ENCODE data around the gene CGNL1.

CGNL1 gene

GRCh38 chr15:57540211-57540610, 163.9 kb downstream of the CGNL1 start:
- in situ Hi-C loops (cut with MboI; ENCODE audit: low sequenced_read_pairs), result loop anchor here (25.0 kb wide), 1 partner anchor 1053 kb away; no protein-coding TSS in a partner anchor

- in situ Hi-C loops (cut with MboI; ENCODE audit: low sequenced_read_pairs), result loop anchor here (25.0 kb wide), 1 partner anchor 1053 kb away; no protein-coding TSS in a partner anchor
Observed at GRCh38 chr15:57540736-57541135, 164.4 kb downstream of the CGNL1 start.

GRCh38 chr15:57541271-57541670, 165.0 kb downstream of the CGNL1 start:
- in situ Hi-C loops (cut with MboI; ENCODE audit: low sequenced_read_pairs), result loop anchor here (25.0 kb wide), 1 partner anchor 1054 kb away; no protein-coding TSS in a partner anchor

- in situ Hi-C loops (cut with MboI; ENCODE audit: low sequenced_read_pairs), result loop anchor here (25.0 kb wide), 1 partner anchor 1055 kb away; no protein-coding TSS in a partner anchor
Observed at GRCh38 chr15:57541805-57542504, 165.7 kb downstream of the CGNL1 start.

GRCh38 chr15:57542505-57542817, 166.2 kb downstream of the CGNL1 start:
- in situ Hi-C loops (cut with MboI; ENCODE audit: low sequenced_read_pairs), result loop anchor here (25.0 kb wide), 1 partner anchor 1055 kb away; no protein-coding TSS in a partner anchor

GRCh38 chr15:57544848-57545480, 168.7 kb downstream of the CGNL1 start:
- in situ Hi-C loops (cut with MboI; ENCODE audit: low sequenced_read_pairs), result loop anchor here (25.0 kb wide), 1 partner anchor 1058 kb away; no protein-coding TSS in a partner anchor

GRCh38 chr15:57545995-57546394, 169.7 kb downstream of the CGNL1 start:
- in situ Hi-C loops (cut with MboI; ENCODE audit: low sequenced_read_pairs), result loop anchor here (25.0 kb wide), 1 partner anchor 1059 kb away; no protein-coding TSS in a partner anchor

- in situ Hi-C loops (cut with MboI; ENCODE audit: low sequenced_read_pairs), result loop anchor here (25.0 kb wide), 1 partner anchor 1060 kb away; no protein-coding TSS in a partner anchor
Observed at GRCh38 chr15:57547243-57547755, 171.0 kb downstream of the CGNL1 start.

- in situ Hi-C loops (cut with MboI; ENCODE audit: low sequenced_read_pairs), result loop anchor here (25.0 kb wide), 1 partner anchor 1061 kb away; no protein-coding TSS in a partner anchor
Observed at GRCh38 chr15:57548351-57548750, 172.0 kb downstream of the CGNL1 start.

GRCh38 chr15:57548835-57549234, 172.5 kb downstream of the CGNL1 start:
- in situ Hi-C loops (cut with MboI; ENCODE audit: low sequenced_read_pairs), result loop anchor here (25.0 kb wide), 1 partner anchor 1062 kb away; no protein-coding TSS in a partner anchor

GRCh38 chr15:57549935-57550334, 173.6 kb downstream of the CGNL1 start:
- in situ Hi-C loops (cut with MboI; ENCODE audit: low sequenced_read_pairs), result loop anchor here (25.0 kb wide), 4 partner anchors 312 to 1063 kb away; partner anchors contain the start of gene ALDH1A2

- in situ Hi-C loops (cut with MboI; ENCODE audit: low sequenced_read_pairs), result loop anchor here (25.0 kb wide), 3 partner anchors 312 to 637 kb away; partner anchors contain the start of gene ALDH1A2
Observed at GRCh38 chr15:57550640-57551039, 174.3 kb downstream of the CGNL1 start.

GRCh38 chr15:57551715-57552677, 175.7 kb downstream of the CGNL1 start:
- in situ Hi-C loops (cut with MboI; ENCODE audit: low sequenced_read_pairs), result loop anchor here (25.0 kb wide), 3 partner anchors 310 to 635 kb away; partner anchors contain the start of gene ALDH1A2

GRCh38 chr15:57552678-57553334, 176.5 kb downstream of the CGNL1 start:
- in situ Hi-C loops (cut with MboI; ENCODE audit: low sequenced_read_pairs), result loop anchor here (25.0 kb wide), 3 partner anchors 309 to 634 kb away; partner anchors contain the start of gene ALDH1A2

- in situ Hi-C loops (cut with MboI; ENCODE audit: low sequenced_read_pairs), result loop anchor here (25.0 kb wide), 3 partner anchors 309 to 634 kb away; partner anchors contain the start of gene ALDH1A2
Observed at GRCh38 chr15:57553526-57553925, 177.2 kb downstream of the CGNL1 start.

GRCh38 chr15:57554063-57554811, 177.9 kb downstream of the CGNL1 start:
- in situ Hi-C loops (cut with MboI; ENCODE audit: low sequenced_read_pairs), result loop anchor here (25.0 kb wide), 3 partner anchors 308 to 633 kb away; partner anchors contain the start of gene ALDH1A2

GRCh38 chr15:57554812-57555179, 178.5 kb downstream of the CGNL1 start:
- in situ Hi-C loops (cut with MboI; ENCODE audit: low sequenced_read_pairs), result loop anchor here (25.0 kb wide), 3 partner anchors 308 to 633 kb away; partner anchors contain the start of gene ALDH1A2

GRCh38 chr15:57555270-57555669, 179.0 kb downstream of the CGNL1 start:
- in situ Hi-C loops (cut with MboI; ENCODE audit: low sequenced_read_pairs), result loop anchor here (25.0 kb wide), 3 partner anchors 307 to 632 kb away; partner anchors contain the start of gene ALDH1A2
